Parathyroid adenoma (tissue), 2 donors: ENCODE data around the gene ZNF521.
A peak's percentile ranks its signal among the peaks of the same experiment; 100 is the strongest.

Source experiments
- H2AFZ ChIP-seq: fragments of 300-600 bp; sonication (generic); one replicate; pipeline ENCODE4 v1.7.0; 2017; ENCODE audit warnings: antibody characterized with exemption, mild to moderate bottlenecking
- H3K27ac ChIP-seq: fragments of 300-600 bp; sonication (generic); one replicate; pipeline ENCODE4 v1.7.0; 2017
- H3K27me3 ChIP-seq: fragments of 300-600 bp; sonication (generic); one replicate; pipeline ENCODE4 v1.7.0; 2017; ENCODE audit warnings: low read length; ENCODE audit not compliant: control insufficient read depth, insufficient read depth
- H3K36me3 ChIP-seq: fragments of 300-600 bp; sonication (generic); one replicate; pipeline ENCODE4 v1.7.0; 2017; ENCODE audit warnings: low read length; ENCODE audit not compliant: control insufficient read depth, insufficient read depth
- H3K4me1 ChIP-seq: fragments of 300-600 bp; sonication (generic); one replicate; pipeline ENCODE4 v1.7.0; 2017; ENCODE audit warnings: control low read depth
- H3K4me2 ChIP-seq: fragments of 300-600 bp; sonication (generic); one replicate; pipeline ENCODE4 v1.7.0; 2017; ENCODE audit warnings: low read length
- H3K4me3 ChIP-seq: fragments of 300-600 bp; sonication (generic); one replicate; pipeline ENCODE4 v1.7.0; 2017; ENCODE audit warnings: low read depth, low read length
- H3K79me2 ChIP-seq: fragments of 300-600 bp; sonication (generic); one replicate; pipeline ENCODE4 v1.7.0; 2017; ENCODE audit warnings: control low read depth
- H3K9ac ChIP-seq: fragments of 300-600 bp; sonication (generic); one replicate; pipeline ENCODE4 v1.7.0; 2017; ENCODE audit warnings: mild to moderate bottlenecking
- H3K9me3 ChIP-seq: fragments of 300-600 bp; sonication (generic); one replicate; pipeline ENCODE4 v1.7.0; 2017; ENCODE audit warnings: low read length; ENCODE audit not compliant: control insufficient read depth
- CTCF ChIP-seq: fragments of 300-600 bp; sonication (generic); IDR thresholded peaks from one replicate; pipeline ENCODE4 v1.7.0; 2017; ENCODE audit warnings: antibody characterized with exemption, mild to moderate bottlenecking
- donor health status: primary hyperparathyroidism.

The ZNF521 gene

DNA sequence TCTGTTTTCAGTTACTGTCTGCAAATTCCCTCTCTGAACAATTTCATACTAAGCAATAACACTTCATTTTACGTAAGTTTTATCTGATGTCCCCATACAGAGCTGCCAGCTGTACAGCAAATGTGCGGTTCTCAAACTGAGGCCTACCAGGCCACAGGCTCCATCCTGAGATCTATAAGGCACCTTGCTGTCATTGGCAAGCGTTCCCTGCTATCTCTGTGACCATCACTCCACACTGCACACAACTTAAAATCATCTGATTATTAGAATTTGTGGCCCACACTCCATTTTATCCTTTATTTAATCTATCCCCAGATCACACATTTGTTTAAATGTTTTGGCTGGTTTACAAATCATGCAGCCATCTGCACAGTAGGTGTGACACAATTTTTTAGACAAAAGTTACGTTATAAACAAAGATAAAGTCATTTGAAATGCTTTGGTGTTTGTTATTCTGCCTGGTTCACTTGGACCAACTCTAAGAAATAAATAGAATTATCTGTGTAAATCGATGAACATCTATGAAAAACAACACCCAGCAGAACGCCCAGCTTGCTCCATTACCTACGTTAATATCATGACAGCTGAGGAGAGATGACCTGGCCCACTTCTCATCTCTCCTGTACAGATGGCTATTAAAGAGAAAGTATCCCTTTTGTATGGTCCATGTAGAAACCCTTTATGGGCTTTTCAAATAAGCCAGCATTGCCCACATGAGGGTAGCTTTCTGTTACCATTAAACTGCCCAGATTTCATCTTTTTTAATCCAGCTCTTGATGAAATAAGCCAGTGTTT, 162.4 kb downstream of the ZNF521 start:
- Histone ChIP-seq H3K27ac (no peak overlapping the region), H3K9ac (no peak overlapping the region), H3K79me2 (no peaks in the 10 kb centered on the region), H3K9me3 (no peaks in the 10 kb centered on the region), H3K4me3 (no peak overlapping the region), H3K4me1 (peaks cover 7% of the 10 kb centered on the region), H3K4me2 (no peak overlapping the region), H3K27me3 (no peaks in the 10 kb centered on the region), H2AFZ (peak overlapping the region; percentile 34), H3K36me3 (no peaks in the 10 kb centered on the region)
- no peak for TF ChIP-seq CTCF

GRCh38 chr18:25187521-25188192, 164.3 kb downstream of the ZNF521 start:
- Histone ChIP-seq H3K9ac (no peak overlapping the region), H3K36me3 (no peaks in the 10 kb centered on the region), H3K9me3 (no peaks in the 10 kb centered on the region), H2AFZ (no peak overlapping the region), H3K27me3 (no peaks in the 10 kb centered on the region), H3K4me2 (no peak overlapping the region), H3K79me2 (no peaks in the 10 kb centered on the region), H3K4me3 (no peak overlapping the region), H3K27ac (no peak overlapping the region), H3K4me1 (peaks cover 7% of the 10 kb centered on the region)
- TF ChIP-seq CTCF: no peak

DNA sequence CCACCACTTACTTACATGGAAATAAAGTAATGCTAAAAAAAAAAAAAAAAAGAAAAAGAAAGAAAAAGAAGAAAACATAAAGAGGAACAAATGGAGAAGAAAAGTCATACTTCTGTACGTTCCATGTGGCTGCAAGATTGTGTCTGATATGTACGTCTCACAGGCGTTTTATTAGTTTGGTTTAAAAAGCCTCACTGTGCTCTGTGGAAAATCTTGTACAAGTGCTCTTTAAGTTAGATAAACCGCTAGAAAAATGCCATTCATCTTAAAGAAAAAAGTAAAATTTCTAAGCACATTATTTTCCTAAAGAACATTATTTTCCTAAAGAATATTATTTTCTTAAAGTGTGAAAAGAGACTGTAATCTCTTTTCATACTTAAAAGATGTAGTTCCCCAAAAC, 165.1 kb downstream of the ZNF521 start:
- Histone ChIP-seq H3K4me1 (peaks cover 7% of the 10 kb centered on the region), H3K9ac (no peak overlapping the region), H3K27ac (no peak overlapping the region), H3K4me2 (no peak overlapping the region), H3K4me3 (no peak overlapping the region), H3K36me3 (no peaks in the 10 kb centered on the region), H3K27me3 (no peaks in the 10 kb centered on the region), H3K79me2 (no peaks in the 10 kb centered on the region), H2AFZ (no peak overlapping the region), H3K9me3 (no peaks in the 10 kb centered on the region)
- TF ChIP-seq CTCF: no peak

DNA sequence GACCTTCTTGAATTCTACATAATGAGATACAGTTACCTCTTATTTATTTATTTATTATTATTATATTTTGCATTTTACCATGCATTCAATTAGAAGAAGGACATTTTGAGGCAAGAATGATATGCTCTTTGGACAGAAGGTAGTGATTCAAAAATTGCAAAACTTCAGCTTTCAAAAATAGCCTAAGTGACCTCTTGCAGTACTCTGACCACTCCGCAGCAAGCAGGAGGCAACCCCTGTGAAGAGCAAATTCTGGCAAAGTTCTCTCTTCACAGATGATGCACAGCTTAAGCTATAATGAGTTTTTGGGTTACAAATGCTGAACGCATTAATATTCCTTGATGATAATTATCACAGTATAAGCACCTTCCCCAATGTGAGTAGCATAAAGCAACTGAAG, 170.0 kb downstream of the ZNF521 start:
- Histone ChIP-seq H3K4me2 (no peak overlapping the region), H3K4me3 (no peak overlapping the region), H2AFZ (no peak overlapping the region), H3K27me3 (no peaks in the 10 kb centered on the region), H3K27ac (no peak overlapping the region), H3K9ac (no peak overlapping the region), H3K79me2 (no peaks in the 10 kb centered on the region), H3K4me1 (no peaks in the 10 kb centered on the region), H3K36me3 (no peaks in the 10 kb centered on the region), H3K9me3 (no peaks in the 10 kb centered on the region)
- no peak for TF ChIP-seq CTCF
